Ecto neural progenitor cell (in vitro differentiated cells): ENCODE measurements around the gene APELA.
"Not testable (repeated sequence)": the region's sequence is repeated elsewhere in the genome, so short reads cannot be mapped to it uniquely, and the experiment has no call there.

Source experiments
- DNase-seq: peaks from one replicate; pipeline ENCODE4 v3.0.0-alpha.2; 2018; ENCODE audit warnings: low spot score

The APELA gene

DNA sequence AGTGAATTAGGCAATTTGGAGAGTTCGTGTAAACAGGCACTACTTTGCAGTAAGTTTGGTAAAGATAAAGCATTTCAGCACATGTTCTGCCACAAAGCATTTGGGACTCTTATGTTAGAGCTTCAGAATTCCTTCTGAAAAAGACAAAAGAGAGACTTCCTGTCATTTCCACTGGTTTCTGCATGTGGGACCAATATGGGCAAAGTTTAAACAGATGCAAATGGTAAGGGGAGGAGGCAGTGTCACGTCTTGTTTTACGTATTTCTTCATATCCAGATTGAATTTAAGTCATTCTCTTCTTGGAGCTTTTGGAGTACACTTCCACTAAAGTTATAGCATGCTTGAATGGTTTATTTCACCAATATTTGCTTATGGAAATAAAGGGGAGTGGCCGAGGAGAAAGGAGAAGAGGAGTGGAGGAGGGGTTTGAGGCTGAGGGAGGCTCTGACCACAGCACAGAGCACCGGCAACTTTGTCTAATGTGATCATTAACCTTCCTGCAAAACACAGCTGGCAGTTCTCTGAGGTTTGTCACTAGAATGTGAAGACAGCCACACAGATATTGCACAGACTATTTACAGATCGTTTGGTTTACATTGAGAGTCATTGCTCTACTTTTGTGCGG lies at the start of gene APELA:
Gene APELA, plus strand, starts transcription at position 479 of the 625 bp plus-strand sequence. CDS start 154 bp downstream, outside the sequence.
- DNase-seq: no peak

- no peak for DNase-seq
These were observed 48.0 kb upstream of the APELA start for GRCh38 chr4:164828955-164829354.

GRCh38 chr4:164846566-164846965 lies 30.4 kb upstream of the APELA start:
- DNase-seq: no peak

- no peak for DNase-seq
These were observed 30.0 kb upstream of the APELA start for GRCh38 chr4:164847016-164847415.

GRCh38 chr4:164847967-164848649 lies 28.9 kb upstream of the APELA start:
- no peak for DNase-seq

GRCh38 chr4:164856396-164856795 lies 20.6 kb upstream of the APELA start:
- no peak for DNase-seq

GRCh38 chr4:164866817-164867490 lies 10.0 kb upstream of the APELA start:
- no peak for DNase-seq

GRCh38 chr4:164871673-164872072 lies 5.3 kb upstream of the APELA start:
- no peak for DNase-seq

DNA sequence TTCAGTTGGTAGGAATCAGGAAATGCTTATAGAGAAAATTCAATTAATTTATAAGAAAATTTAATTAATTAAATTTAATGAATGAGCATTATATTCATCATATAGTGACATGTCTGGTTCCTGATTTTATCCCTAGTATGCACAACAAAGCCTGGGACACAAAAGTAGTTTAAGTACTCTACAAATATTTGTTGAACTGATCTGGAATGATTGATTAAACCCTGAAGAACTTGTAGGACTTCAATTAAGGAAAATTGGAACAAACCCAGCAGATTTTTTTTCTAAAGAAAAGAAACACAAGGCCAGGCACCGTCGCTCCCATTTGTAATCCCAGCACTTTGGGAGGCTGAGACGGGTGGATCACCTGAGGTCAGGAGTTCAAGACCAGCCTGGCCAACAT lies 4.5 kb upstream of the APELA start:
- DNase-seq: no peak

- no peak for DNase-seq
These were observed 2.2 kb upstream of the APELA start for GRCh38 chr4:164874789-164875188.

- no peak for DNase-seq
These were observed 3.7 kb downstream of the APELA start for GRCh38 chr4:164880489-164881262.

DNA sequence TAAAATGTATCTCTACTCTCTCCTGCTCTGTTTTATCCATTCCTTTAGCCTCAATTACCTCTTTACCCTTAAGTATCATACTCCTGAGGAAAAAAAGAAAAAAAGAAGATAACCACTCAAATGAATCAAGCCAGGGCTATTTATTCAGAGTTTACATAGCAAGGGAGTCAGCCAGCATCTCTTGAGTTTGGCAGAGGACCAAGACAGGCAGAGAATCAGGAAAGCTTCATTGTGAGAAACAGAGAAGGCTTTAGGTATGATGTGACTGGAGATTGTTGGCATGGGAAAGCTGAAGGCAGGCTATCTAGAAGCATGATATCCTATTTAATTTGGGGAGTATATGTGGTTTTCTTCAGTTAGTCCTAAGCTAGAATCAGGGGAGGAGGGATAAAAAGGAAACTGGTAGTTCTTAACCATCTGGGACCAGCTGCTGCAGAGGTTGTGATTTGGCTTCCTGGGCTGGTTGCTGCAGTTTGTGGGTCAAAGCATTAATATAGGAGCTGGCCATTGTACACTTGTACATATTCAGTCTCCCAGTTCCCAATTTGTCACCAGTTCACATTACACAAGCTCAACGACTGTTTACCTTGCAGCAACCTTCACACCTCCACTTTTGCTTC lies 11.2 kb downstream of the APELA start:
- DNase-seq: no peak

- no peak for DNase-seq
These were observed 13.7 kb downstream of the APELA start for GRCh38 chr4:164890691-164891090.

DNA sequence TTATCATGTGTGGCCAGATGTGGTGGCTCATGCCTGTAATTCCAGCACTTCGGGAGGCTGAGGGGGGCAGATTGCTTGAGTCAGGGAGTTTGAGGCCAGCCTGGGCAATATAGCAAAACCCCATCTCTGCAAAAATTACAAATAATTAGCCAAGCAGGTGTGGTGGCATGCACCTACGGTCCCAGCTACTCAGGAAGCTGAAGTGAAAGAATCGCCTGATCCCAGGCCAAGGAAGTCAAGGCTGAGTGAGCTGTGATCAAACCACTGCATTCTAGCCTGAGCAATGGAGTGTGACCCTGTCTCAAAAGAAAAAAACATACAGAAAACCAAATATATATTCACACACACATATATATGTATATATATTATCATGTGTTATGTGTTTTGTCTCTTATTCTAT lies 15.0 kb downstream of the APELA start:
- no peak for DNase-seq

DNA sequence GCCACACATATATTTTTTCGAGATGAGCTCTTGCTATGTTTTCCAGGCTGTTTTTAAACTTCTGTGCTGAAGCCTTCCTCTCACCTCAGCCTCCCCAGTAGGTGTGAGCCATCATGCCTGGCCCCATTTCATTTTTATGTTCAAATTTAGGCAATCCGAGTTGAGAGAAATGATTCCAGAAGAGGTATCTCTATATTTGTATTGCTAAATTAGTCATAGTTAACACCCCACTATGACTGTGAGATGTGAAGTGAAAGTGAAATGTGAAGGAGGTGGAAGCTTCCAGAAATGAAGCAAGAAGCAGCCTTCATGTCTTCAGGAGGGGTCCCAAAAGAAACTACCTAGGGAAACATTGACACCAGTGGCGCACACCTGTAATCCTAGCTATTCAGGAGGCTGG lies 17.7 kb downstream of the APELA start:
- no peak for DNase-seq

- no peak for DNase-seq
These were observed 25.6 kb downstream of the APELA start for GRCh38 chr4:164902608-164903007.

DNA sequence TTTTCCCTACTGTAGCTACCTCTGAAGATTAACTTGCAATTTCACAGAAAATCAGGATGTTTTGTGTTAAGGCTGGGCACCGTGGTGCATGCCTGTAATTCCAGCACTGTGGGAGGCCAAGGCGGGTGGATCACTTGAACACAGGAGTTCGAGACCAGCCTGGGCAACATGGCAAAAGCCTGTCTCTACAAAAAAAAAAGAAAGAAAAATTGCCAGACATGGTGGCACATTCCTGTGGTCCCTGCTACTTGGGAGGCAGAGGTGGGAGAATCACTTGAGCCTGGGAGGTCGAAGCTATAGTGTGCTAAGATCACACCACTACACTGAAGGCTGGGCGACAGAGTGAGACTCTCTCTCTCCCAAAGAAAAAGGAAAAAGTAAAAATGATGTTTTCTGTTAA lies 27.4 kb downstream of the APELA start:
- no peak for DNase-seq

GRCh38 chr4:164904941-164905340 lies 28.0 kb downstream of the APELA start:
- DNase-seq: no peak

- no peak for DNase-seq
These were observed 29.4 kb downstream of the APELA start for GRCh38 chr4:164906368-164906767.

GRCh38 chr4:164913506-164913905 lies 36.5 kb downstream of the APELA start:
- DNase-seq: not testable (repeated sequence)

DNA sequence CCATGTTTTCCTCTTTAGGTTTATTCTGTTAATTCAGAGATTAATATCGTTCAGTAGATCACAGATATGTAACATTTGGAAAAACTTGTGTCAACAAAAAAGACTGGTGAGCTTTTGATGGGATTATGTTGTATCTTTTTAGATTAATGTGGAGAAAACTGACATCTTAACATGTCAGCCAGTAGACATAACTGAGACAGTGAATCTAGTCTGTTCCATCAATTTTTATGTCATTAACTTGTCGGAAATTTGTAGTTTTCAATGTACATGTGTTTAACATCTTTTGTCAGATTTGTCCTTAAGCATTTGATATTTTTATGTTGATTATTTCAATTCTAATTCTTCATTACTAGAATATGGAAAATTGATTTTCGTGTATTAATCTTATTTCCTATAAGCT lies 42.0 kb downstream of the APELA start:
- DNase-seq: no peak

DNA sequence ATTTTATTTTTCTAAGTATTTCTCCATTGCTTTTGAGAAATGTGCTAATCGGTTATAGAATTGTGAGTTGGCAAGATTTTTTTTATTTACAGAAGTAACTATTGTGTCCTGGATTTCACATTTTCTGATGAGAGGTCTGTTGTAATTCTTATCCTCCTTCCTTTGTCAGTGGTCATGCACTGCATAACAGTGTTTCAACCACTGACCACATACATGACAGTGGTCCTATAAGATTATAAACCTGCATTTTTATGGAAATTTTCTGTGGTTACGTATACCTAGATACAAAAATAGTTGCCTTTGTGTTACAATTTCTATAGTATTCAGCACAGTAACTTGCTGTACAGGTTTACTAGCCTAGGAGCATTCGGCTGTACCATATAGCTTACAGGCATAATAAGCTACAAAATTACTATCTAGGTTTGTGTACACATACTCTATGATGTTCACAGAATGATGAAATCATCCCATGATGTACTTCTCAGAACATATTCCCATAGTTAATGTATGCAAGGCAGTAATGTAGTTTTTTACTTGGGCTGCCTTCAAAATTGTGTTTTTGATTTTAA lies 47.8 kb downstream of the APELA start:
- DNase-seq: no peak
